C4-2B (cell line): ENCODE measurements around the gene CNTN5.
A peak's percentile ranks its signal among the peaks of the same experiment; 100 is the strongest.

Experiments
- H3K27ac ChIP-seq: fragments of 450-650 bp; 2 replicates; pipeline ENCODE4 v1.5.1; 2017
- CTCF ChIP-seq: fragments of 450-650 bp; conservative IDR thresholded peaks from 2 replicates; pipeline ENCODE4 v1.5.1; 2017; ENCODE audit warnings: mild to moderate bottlenecking
- ZFX ChIP-seq: fragments of 450-650 bp; IDR thresholded peaks from 2 replicates; pipeline ENCODE4 v1.6.1; 2017

The CNTN5 gene

GRCh38 chr11:100004541-100004940, 983.8 kb downstream of the CNTN5 start:
- no peak overlapping the region for H3K27ac ChIP-seq
- no peak for TF ChIP-seq ZFX
- no peak for TF ChIP-seq CTCF

DNA sequence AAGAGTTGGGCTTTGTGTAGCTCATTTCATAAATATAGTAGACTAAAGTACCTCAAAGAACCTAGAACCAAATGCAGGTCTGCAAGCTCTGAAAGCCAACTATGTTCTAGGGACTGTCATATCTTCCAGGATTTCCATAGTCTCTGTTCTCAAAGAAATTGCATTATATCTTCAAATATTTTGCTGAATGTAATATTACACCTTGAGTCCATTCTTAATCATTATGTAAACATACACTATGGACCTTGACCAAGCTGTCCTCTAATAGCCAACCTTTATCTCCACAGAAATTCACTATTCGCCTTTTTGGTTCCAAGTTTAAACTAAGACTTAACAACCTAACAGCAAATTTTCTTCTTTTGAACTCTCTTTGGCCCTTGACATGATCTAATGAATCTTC, 987.7 kb downstream of the CNTN5 start:
- no peak overlapping the region for H3K27ac ChIP-seq
- TF ChIP-seq CTCF: no peak
- no peak for TF ChIP-seq ZFX

DNA sequence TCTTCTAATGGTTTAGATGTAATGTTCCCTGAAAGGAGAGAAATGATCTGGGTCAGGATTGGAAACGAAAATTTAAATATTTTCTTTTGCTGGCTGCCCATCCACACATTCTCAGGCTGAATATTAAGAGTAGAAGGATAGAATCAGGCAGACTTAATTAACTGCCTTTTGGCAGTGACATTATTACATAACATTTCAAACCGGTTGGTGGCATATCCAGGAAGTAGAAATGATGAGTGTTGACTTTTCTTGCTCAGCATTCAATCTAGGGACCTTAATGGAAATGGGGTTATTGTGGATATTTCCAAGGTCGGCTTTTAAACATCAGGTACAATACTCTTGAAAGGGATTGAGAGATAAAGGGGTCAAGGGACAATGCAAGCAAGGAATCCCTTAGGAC, 989.0 kb downstream of the CNTN5 start:
- H3K27ac ChIP-seq: no peak overlapping the region
- TF ChIP-seq CTCF (no peak), ZFX (no peak)

- no peak overlapping the region for H3K27ac ChIP-seq
- peak; percentile 46 for TF ChIP-seq CTCF
- TF ChIP-seq ZFX: no peak
These were observed 989.6 kb downstream of the CNTN5 start for GRCh38 chr11:100010393-100010792.

DNA sequence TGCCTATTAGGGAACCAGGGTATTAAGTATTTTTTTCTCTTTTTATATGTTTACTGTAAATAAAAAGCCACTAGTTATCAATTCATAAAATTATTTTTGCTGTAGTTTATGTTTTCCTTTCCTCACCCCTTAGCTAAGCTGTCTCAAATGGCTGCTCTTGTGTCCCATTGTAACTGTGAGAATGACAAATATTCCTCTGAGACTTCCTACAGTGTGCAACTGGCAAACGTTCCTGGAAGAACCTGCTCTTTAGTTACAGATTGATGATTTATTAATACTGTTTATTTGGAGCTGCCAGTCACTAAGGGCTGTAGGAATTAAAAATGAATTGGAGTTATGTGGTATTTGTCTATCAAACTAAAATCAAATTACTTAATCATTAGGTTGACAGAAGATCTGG, 990.9 kb downstream of the CNTN5 start:
- no peak for TF ChIP-seq ZFX
- TF ChIP-seq CTCF: no peak
- no peak overlapping the region for H3K27ac ChIP-seq

DNA sequence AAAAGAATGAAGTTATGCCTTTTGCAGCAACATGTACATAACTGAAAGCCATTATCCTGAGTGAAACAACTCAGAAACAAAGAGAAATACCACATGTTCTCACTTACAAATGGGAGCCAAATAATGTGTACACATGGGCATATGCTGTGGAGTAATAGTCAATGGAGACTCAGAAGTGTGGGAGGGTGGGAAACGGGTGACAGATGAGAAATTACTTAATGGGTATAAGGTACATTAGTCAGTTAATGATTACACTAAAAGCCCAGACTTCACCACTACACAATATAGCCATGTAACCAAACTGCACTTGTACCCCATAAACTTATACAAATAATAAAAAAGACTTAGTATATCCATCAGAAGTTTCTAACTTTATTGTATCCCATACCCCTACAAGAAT, 992.3 kb downstream of the CNTN5 start:
- H3K27ac ChIP-seq: no peak overlapping the region
- TF ChIP-seq CTCF (no peak), ZFX (no peak)

DNA sequence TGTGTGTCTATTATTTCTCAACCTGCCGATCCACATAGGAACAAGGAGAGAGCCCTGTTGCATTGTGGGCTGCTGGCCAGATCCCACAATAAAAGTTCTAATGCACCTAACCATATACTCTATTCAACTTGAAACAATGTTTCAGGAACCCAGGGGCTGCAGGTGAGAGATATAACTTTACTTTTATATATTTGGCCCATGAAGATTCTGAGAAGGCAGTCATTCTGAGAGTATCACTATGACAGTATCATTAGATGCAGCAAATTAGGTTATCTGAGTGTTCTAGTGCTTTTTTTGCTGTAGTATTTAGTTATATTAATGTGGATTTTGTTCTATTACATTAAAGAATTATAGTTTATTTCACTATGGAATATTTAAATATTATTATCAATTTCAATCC, 1011.2 kb downstream of the CNTN5 start:
- TF ChIP-seq ZFX: no peak
- no peak overlapping the region for H3K27ac ChIP-seq

DNA sequence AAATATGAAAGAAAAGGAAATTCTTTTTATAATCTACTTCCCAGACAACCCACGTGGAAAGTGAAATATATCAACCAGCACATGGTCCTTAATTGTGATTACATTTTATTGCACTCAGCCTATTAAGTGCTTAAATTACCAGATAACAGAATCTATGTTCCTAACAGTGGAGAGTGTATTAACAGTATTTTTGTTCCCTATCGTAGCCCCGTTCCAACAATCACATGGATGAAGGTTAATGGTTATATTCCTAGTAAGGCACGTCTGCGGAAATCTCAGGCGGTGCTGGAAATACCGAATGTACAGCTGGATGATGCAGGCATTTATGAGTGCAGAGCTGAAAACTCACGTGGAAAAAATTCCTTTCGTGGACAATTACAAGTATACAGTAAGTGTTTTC, 1040.3 kb downstream of the CNTN5 start:
- TF ChIP-seq CTCF: no peak
- TF ChIP-seq ZFX: no peak
- H3K27ac ChIP-seq: no peak overlapping the region
